ENCODE data around the gene KANK4. TPM values are rescaled to one million over a fixed set of nuclear protein-coding genes. Genes with fewer than 3 reads are reported as not detected.

Gene KANK4
- total RNA-seq, 6 experiments from 2014 or later = 0.18 to 6.7 (median 1.3) TPM

GRCh38 chr1:62288662-62289061 lies 30.6 kb downstream of the KANK4 start:
- no peak for ATAC-seq
- TF ChIP-seq POLR2A (IDR thresholded peaks at IDR 0.05) = no peak
- TF ChIP-seq, protein P1, sequence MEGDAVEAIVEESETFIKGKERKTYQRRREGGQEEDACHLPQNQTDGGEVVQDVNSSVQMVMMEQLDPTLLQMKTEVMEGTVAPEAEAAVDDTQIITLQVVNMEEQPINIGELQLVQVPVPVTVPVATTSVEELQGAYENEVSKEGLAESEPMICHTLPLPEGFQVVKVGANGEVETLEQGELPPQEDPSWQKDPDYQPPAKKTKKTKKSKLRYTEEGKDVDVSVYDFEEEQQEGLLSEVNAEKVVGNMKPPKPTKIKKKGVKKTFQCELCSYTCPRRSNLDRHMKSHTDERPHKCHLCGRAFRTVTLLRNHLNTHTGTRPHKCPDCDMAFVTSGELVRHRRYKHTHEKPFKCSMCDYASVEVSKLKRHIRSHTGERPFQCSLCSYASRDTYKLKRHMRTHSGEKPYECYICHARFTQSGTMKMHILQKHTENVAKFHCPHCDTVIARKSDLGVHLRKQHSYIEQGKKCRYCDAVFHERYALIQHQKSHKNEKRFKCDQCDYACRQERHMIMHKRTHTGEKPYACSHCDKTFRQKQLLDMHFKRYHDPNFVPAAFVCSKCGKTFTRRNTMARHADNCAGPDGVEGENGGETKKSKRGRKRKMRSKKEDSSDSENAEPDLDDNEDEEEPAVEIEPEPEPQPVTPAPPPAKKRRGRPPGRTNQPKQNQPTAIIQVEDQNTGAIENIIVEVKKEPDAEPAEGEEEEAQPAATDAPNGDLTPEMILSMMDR (IDR thresholded peaks at IDR 0.05) = no peak
- intact Hi-C loops (cut with DNase I) = no loop called here
- 71% methylated on average over 4 of the region's 4 CpGs for WGBS (ENCODE audit: insufficient coverage, low coverage, low lambda C conversion rate, missing lambda C conversion rate)
- Histone ChIP-seq H3K9me3 (no peaks in the 10 kb centered on the region), H3K27me3 (no peaks in the 10 kb centered on the region), H3K27ac (no peak overlapping the region), H3K4me1 (peaks cover 0 to 18% (median 4%) of the 10 kb centered on the region in 4 donors), H3K36me3 (no peaks in the 10 kb centered on the region), H3K4me3 (no peak overlapping the region)
- DNase-seq = no peak

GRCh38 chr1:62288224-62288623 lies 31.0 kb downstream of the KANK4 start:
- WGBS (ENCODE audit: insufficient coverage, low coverage, low lambda C conversion rate, missing lambda C conversion rate) = 100% methylated on average over 2 of the region's 2 CpGs
- intact Hi-C loops (cut with DNase I) = no loop called here

DNA sequence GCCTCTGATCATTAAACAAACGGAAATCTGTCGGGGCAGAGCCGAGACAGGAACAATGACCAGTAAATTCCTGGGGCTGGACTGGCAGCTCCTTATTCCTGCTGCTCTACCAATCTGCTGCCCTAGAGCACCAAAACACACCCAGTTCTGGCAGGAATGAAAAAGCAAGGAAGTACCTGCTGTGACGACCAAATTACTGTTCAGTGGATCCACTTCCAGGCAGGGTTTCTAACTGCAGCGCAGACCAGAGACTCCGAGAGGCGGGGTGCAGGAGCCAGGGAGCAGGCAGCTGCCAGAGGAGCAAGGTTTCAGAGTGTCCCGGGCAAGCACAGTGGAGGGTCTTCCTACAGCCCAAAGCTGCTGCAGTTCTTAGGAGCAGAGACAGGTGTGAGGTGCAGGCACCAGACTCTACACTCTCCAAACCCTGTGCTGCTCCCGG lies 32.4 kb downstream of the KANK4 start:
- intact Hi-C loops (cut with DNase I) = no loop called here
- Histone ChIP-seq H3K36me3 (no peaks in the 10 kb centered on the region), H3K27me3 (no peaks in the 10 kb centered on the region), H3K27ac (no peak overlapping the region), H3K4me1 (peaks cover 0 to 18% (median 4%) of the 10 kb centered on the region in 4 donors), H3K9me3 (no peaks in the 10 kb centered on the region), H3K4me3 (no peak overlapping the region)
- 30% methylated on average over 4 of the region's 9 CpGs for WGBS (ENCODE audit: insufficient coverage, low coverage, low lambda C conversion rate, missing lambda C conversion rate)
- TF ChIP-seq POLR2A (IDR thresholded peaks at IDR 0.05) = no peak
- TF ChIP-seq, protein P1 (IDR thresholded peaks at IDR 0.05) = no peak
- ATAC-seq (peak in 1 of 4 donors; percentile 29), DNase-seq (no peak)

More at GRCh38 chr1:62288224-62288623, 31.0 kb downstream of the KANK4 start:
- H3K27ac ChIP-seq = no peak overlapping the region
- no peaks in the 10 kb centered on the region for H3K27me3 ChIP-seq
- H3K4me3 ChIP-seq = no peak overlapping the region
- H3K4me1 ChIP-seq = peaks cover 0 to 18% (median 4%) of the 10 kb centered on the region in 4 donors
- ATAC-seq = no peak
- DNase-seq = no peak
- TF ChIP-seq, protein P1 (IDR thresholded peaks at IDR 0.05) = no peak
- no peak for TF ChIP-seq POLR2A (IDR thresholded peaks at IDR 0.05)
- H3K36me3 ChIP-seq = no peaks in the 10 kb centered on the region
- H3K9me3 ChIP-seq = no peaks in the 10 kb centered on the region

- WGBS (ENCODE audit: insufficient coverage, low coverage, low lambda C conversion rate, missing lambda C conversion rate) = 32% methylated on average over 18 of the region's 20 CpGs
- Histone ChIP-seq H3K4me3 (no peak overlapping the region), H3K27ac (no peak overlapping the region), H3K9me3 (no peaks in the 10 kb centered on the region), H3K27me3 (no peaks in the 10 kb centered on the region), H3K36me3 (no peaks in the 10 kb centered on the region), H3K4me1 (peaks cover 0 to 18% (median 4%) of the 10 kb centered on the region in 4 donors)
- DNase-seq (no peak), ATAC-seq (peak in 3 of 4 donors; percentile 60 to 83 (median 65))
- no peak for TF ChIP-seq POLR2A (IDR thresholded peaks at IDR 0.05)
- TF ChIP-seq, protein P1 (IDR thresholded peaks at IDR 0.05) = no peak
- intact Hi-C loops (cut with DNase I) = no loop called here
Observed at GRCh38 chr1:62285984-62286785, 33.0 kb downstream of the KANK4 start.
